Measurements from ENCODE around the gene TAT. TPM values are rescaled to one million over a fixed set of nuclear protein-coding genes. Genes with fewer than 3 reads are reported as not detected.
A peak's percentile ranks its signal among the peaks of the same experiment; 100 is the strongest.
"Not testable (repeated sequence)": the region's sequence is repeated elsewhere in the genome, so short reads cannot be mapped to it uniquely, and the experiment has no call there.

TAT gene
- total RNA-seq, 1 experiment from 2014 or later: 0.13 TPM

GRCh38 chr16:71618429-71618828 is 41.5 kb upstream of the TAT start:
- Histone ChIP-seq H3K4me2 (no peak overlapping the region), H3K4me3 (no peak overlapping the region), H3K27ac (no peak overlapping the region), H3K9me2 (ENCODE audit: insufficient read depth) (no peaks in the 10 kb centered on the region; the same call in 1 of the 2 replicates), H3K36me3 (ENCODE audit: low read depth) (no peaks in the 10 kb centered on the region), H3K4me1 (replicated peaks; ENCODE audit: insufficient read depth) (no peaks in the 10 kb centered on the region), H3K27me3 (ENCODE audit: insufficient read depth, low read depth) (no peaks in the 10 kb centered on the region), H3K79me2 (ENCODE audit: low read depth) (no peaks in the 10 kb centered on the region), H4K20me1 (ENCODE audit: insufficient read depth) (no peaks in the 10 kb centered on the region), H3F3A (ENCODE audit: insufficient read depth, low read depth) (no peaks in the 10 kb centered on the region), H3K9me3 (ENCODE audit: insufficient read depth, low read depth) (no peaks in the 10 kb centered on the region), H2AFZ (no peak overlapping the region)
- no peak for TF ChIP-seq CTCF (conservative IDR thresholded peaks at IDR 0.05)
- no peak for TF ChIP-seq EZH2 (IDR thresholded peaks at IDR 0.05; ENCODE audit: low read depth)
- BruUV-seq (replicated peaks): no TSS peak
- DNase-seq: no peak
- intact Hi-C loops (cut with micrococcal nuclease; ENCODE audit: unreplicated experiment): no loop called here
- ChIA-PET CTCF (no interaction called here), POLR2A (ENCODE audit: unreplicated experiment) (no interaction called here)

- H3K79me2 ChIP-seq (ENCODE audit: low read depth); H3K9me2 ChIP-seq (ENCODE audit: insufficient read depth); H3K36me3 ChIP-seq (ENCODE audit: low read depth); H3K27ac ChIP-seq; CTCF ChIA-PET; H3K27me3 ChIP-seq (ENCODE audit: insufficient read depth, low read depth); H3K4me1 ChIP-seq (replicated peaks; ENCODE audit: insufficient read depth); H3F3A ChIP-seq (ENCODE audit: insufficient read depth, low read depth); H3K9me3 ChIP-seq (ENCODE audit: insufficient read depth, low read depth); BruUV-seq (replicated peaks); DNase-seq; POLR2A ChIA-PET (ENCODE audit: unreplicated experiment); H3K4me2 ChIP-seq; H4K20me1 ChIP-seq (ENCODE audit: insufficient read depth); H2AFZ ChIP-seq; intact Hi-C loops (cut with micrococcal nuclease; ENCODE audit: unreplicated experiment); H3K4me3 ChIP-seq: not testable (repeated sequence)
Observed at GRCh38 chr16:71614956-71615355, 38.1 kb upstream of the TAT start.

- Histone ChIP-seq H3K27me3 (ENCODE audit: insufficient read depth, low read depth) (no peaks in the 10 kb centered on the region), H2AFZ (no peak overlapping the region), H3K4me2 (peak overlapping the region; percentile 46), H4K20me1 (ENCODE audit: insufficient read depth) (no peaks in the 10 kb centered on the region), H3K9me3 (ENCODE audit: insufficient read depth, low read depth) (no peaks in the 10 kb centered on the region), H3K36me3 (ENCODE audit: low read depth) (no peaks in the 10 kb centered on the region), H3K4me1 (replicated peaks; ENCODE audit: insufficient read depth) (peaks cover 19% of the 10 kb centered on the region), H3K9me2 (ENCODE audit: insufficient read depth) (no peaks in the 10 kb centered on the region), H3F3A (ENCODE audit: insufficient read depth, low read depth) (peaks cover 14% of the 10 kb centered on the region; the same call in 1 of the 2 replicates), H3K79me2 (ENCODE audit: low read depth) (no peaks in the 10 kb centered on the region), H3K27ac (no peak overlapping the region), H3K4me3 (no peak overlapping the region)
- no TSS peak for BruUV-seq (replicated peaks)
- intact Hi-C loops (cut with micrococcal nuclease; ENCODE audit: unreplicated experiment): loop anchor here (2.0 kb wide), 2 partner anchors 46 to 198 kb away; no protein-coding TSS in a partner anchor
- TF ChIP-seq EZH2 (IDR thresholded peaks at IDR 0.05; ENCODE audit: low read depth): no peak
- peak; percentile 82 for TF ChIP-seq CTCF (conservative IDR thresholded peaks at IDR 0.05)
- ChIA-PET POLR2A (ENCODE audit: unreplicated experiment) (interaction anchor here (0.6 to 0.7 kb wide), 4 partner anchors 17 to 107 kb away, joined by 4 to 9 read pairs (median 4); no protein-coding TSS in a partner anchor), CTCF (interaction anchor here (0.5 to 2.5 kb wide), 13 partner anchors 33 to 1887 kb away, joined by 3 to 22 read pairs (median 5); partner anchors contain the start of gene CHST4)
- DNase-seq: peak in 1 of 2 experiments; percentile 70
Observed at GRCh38 chr16:71610936-71611871, 34.3 kb upstream of the TAT start.

All from PC-9 (cell line).